BLaER1 (cell line): ENCODE measurements around the gene ARF6.

Experiments used
- H3K27ac ChIP-seq: shearing (Covaris generic); formaldehyde crosslinking; 2 replicates; pipeline ENCODE4 v1.8.1; 2022
- H3K27me3 ChIP-seq: shearing (Covaris generic); formaldehyde crosslinking; 2 replicates; pipeline ENCODE4 v1.8.1; 2022
- H3K36me3 ChIP-seq: shearing (Covaris generic); formaldehyde crosslinking; 2 replicates; pipeline ENCODE4 v1.8.1; 2022
- H3K4me1 ChIP-seq: shearing (Covaris generic); formaldehyde crosslinking; 2 replicates; pipeline ENCODE4 v1.8.1; 2022
- H3K4me2 ChIP-seq: shearing (Covaris generic); formaldehyde crosslinking; 2 replicates; pipeline ENCODE4 v1.8.1; 2022
- H3K4me3 ChIP-seq: shearing (Covaris generic); formaldehyde crosslinking; 2 replicates; pipeline ENCODE4 v1.8.1; 2022
- H3K9ac ChIP-seq: shearing (Covaris generic); formaldehyde crosslinking; 2 replicates; pipeline ENCODE4 v1.8.1; 2022
- H3K9me3 ChIP-seq: shearing (Covaris generic); formaldehyde crosslinking; 2 replicates; pipeline ENCODE4 v1.8.1; 2022
- H4K20me1 ChIP-seq: shearing (Covaris generic); formaldehyde crosslinking; 2 replicates; pipeline ENCODE4 v1.8.1; 2022
- Cebpa-rat ChIP-seq: shearing (Covaris generic); IDR thresholded peaks from 2 replicates; pipeline ENCODE4 v1.8.1; 2022

The ARF6 gene

DNA sequence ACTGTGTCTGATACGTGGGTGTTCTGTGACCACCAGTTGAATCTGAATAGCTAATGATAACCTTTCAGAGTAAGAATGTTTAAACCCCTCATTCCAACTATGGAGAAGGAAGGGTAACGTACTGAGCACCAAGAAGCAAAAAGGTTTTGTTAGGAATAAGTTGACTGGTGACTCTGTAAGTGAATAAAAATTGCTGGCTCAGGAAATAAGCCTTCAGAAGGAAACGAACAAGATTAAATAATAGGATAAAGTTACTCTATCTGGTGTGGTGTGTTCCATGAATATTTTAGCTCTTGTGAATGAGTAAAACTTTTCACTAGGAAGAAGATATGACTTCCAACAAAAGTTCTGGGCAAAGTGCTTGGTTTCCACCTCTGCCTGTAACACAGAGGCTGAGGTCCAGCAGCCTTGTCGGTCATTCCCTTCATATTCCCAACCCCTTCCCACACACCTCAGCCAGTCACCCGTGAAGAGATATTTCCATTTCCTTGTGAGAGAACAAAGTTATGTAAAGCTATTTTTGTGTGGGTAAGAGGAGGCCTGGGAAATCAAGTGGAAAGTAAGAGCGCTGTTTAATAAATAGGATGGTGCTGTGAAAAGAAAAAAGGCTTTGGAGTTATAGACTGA, 47.1 kb downstream of the ARF6 start:
- Histone ChIP-seq H3K4me3 (no peak overlapping the region), H4K20me1 (no peaks in the 10 kb centered on the region), H3K9ac (no peak overlapping the region), H3K27ac (peak overlapping the region; percentile 60), H3K36me3 (no peaks in the 10 kb centered on the region), H3K4me2 (peak overlapping the region; percentile 76), H3K4me1 (peaks cover 22% of the 10 kb centered on the region), H3K27me3 (no peaks in the 10 kb centered on the region), H3K9me3 (peaks cover 56% of the 10 kb centered on the region)
- TF ChIP-seq Cebpa-rat = no peak

- no peak overlapping the region for H3K4me3 ChIP-seq
These were observed 48.0 kb downstream of the ARF6 start for GRCh38 chr14:49940808-49941421.

DNA sequence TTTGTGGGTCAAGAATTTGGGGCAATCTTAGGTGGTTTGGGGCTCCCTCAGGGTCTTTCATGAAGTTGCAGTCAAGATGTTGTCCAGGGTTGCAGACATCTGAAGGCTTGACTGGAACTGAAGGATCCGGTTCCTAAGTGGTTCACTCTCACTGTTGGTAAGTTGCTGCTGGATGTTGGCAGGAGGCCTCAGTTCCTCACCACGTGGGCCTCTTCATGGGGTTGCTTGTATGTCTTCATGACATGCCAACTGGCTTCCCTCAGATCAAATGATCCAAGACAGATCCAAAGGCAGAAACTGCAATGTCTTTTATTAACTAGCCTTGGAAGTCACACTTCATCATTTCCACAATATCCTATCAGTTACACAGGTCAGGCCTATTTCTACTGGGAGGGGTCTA, 49.2 kb downstream of the ARF6 start:
- TF ChIP-seq Cebpa-rat = no peak
- Histone ChIP-seq H3K27me3 (no peaks in the 10 kb centered on the region), H4K20me1 (no peaks in the 10 kb centered on the region), H3K36me3 (no peaks in the 10 kb centered on the region), H3K4me2 (no peak overlapping the region), H3K4me3 (no peak overlapping the region), H3K27ac (no peak overlapping the region), H3K9ac (no peak overlapping the region), H3K9me3 (peaks cover 45% of the 10 kb centered on the region), H3K4me1 (peaks cover 39% of the 10 kb centered on the region)

More at GRCh38 chr14:49940808-49941421, 48.0 kb downstream of the ARF6 start:
- no peak for TF ChIP-seq Cebpa-rat
- Histone ChIP-seq H3K4me2 (peak overlapping the region; percentile 76), H3K9me3 (peaks cover 55% of the 10 kb centered on the region), H3K36me3 (no peaks in the 10 kb centered on the region), H3K27ac (peak overlapping the region; percentile 14), H4K20me1 (no peaks in the 10 kb centered on the region), H3K4me1 (peaks cover 29% of the 10 kb centered on the region), H3K9ac (no peak overlapping the region), H3K27me3 (no peaks in the 10 kb centered on the region)

DNA sequence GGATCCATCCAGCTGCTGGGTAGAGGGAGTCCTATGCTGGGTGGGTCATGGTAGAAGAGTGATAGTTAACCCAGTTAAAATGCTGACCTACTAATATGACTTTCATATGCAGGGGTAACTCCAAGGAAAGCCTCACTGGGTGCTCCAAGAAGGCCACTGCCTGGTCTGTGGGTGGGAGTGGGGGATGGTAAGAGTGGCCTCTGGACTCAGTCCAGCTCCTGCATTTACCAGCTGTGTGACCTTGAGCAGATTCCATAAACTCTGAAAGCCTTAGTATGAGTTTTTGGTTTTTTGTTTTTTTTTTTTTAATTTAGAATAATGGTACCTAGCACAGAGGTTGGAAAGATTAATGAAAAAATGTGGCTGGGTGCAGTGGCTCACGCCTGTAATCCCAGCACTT, 51.6 kb downstream of the ARF6 start:
- TF ChIP-seq Cebpa-rat = no peak
- H3K27ac ChIP-seq = no peak overlapping the region
- H4K20me1 ChIP-seq = no peaks in the 10 kb centered on the region
- no peak overlapping the region for H3K4me3 ChIP-seq
- no peaks in the 10 kb centered on the region for H3K27me3 ChIP-seq
- H3K4me1 ChIP-seq = peaks cover 39% of the 10 kb centered on the region
- no peak overlapping the region for H3K9ac ChIP-seq
- peaks cover 21% of the 10 kb centered on the region for H3K9me3 ChIP-seq
- H3K4me2 ChIP-seq = no peak overlapping the region
- no peaks in the 10 kb centered on the region for H3K36me3 ChIP-seq

GRCh38 chr14:49945448-49946319, 52.8 kb downstream of the ARF6 start:
- Histone ChIP-seq H3K27me3 (no peaks in the 10 kb centered on the region), H3K27ac (no peak overlapping the region), H3K4me2 (peak overlapping the region; percentile 17; the same call in 1 of the 2 replicates), H4K20me1 (no peaks in the 10 kb centered on the region), H3K4me3 (no peak overlapping the region), H3K9me3 (peaks cover 18% of the 10 kb centered on the region), H3K4me1 (peaks cover 29% of the 10 kb centered on the region), H3K9ac (no peak overlapping the region), H3K36me3 (no peaks in the 10 kb centered on the region)
- TF ChIP-seq Cebpa-rat = no peak
